ENCODE measurements around the gene MAG.

Gene MAG

DNA sequence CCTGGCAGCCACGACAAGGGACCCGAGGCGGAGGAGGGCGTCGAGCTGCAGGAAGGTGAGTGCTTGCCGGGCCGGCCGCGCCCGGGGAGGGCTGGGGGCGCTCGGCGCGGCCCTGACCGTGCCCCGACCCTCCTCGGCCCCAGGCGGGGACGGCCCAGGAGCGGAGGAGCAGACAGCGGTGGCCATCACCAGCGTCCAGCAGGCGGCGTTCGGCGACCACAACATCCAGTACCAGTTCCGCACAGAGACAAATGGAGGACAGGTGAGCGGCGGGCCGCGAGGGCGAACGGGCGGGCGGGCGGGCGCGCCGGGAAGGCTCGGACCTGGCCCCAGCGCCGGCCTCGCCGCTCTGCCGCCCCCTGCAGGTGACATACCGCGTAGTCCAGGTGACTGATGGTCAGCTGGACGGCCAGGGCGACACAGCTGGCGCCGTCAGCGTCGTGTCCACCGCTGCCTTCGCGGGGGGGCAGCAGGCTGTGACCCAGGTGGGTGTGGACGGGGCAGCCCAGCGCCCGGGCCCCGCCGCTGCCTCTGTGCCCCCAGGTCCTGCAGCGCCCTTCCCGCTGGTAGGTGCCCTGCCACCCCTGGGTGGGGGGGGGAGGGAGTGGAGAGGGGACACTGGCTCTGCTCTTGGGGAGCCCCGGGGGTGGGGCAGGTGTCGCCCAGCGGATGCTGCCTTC is 22.4 kb upstream of the MAG start (continued):
- peak; percentile 74 for TF ChIP-seq ZFHX2 (tag by site-specific recombination; conservative IDR thresholded peaks at IDR 0.05)
- no peak for TF ChIP-seq ZNF350 (tag by site-specific recombination; IDR thresholded peaks at IDR 0.05)
- no peak for TF ChIP-seq ZNF214 (tag by site-specific recombination; IDR thresholded peaks at IDR 0.05; ENCODE audit: borderline replicate concordance)
- TF ChIP-seq ZNF132 (tag by site-specific recombination; IDR thresholded peaks at IDR 0.05; ENCODE audit: borderline replicate concordance) = no peak
- TF ChIP-seq, protein P1, sequence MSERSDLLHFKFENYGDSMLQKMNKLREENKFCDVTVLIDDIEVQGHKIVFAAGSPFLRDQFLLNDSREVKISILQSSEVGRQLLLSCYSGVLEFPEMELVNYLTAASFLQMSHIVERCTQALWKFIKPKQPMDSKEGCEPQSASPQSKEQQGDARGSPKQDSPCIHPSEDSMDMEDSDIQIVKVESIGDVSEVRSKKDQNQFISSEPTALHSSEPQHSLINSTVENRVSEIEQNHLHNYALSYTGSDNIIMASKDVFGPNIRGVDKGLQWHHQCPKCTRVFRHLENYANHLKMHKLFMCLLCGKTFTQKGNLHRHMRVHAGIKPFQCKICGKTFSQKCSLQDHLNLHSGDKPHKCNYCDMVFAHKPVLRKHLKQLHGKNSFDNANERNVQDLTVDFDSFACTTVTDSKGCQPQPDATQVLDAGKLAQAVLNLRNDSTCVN (tag by site-specific recombination; optimal IDR thresholded peaks at IDR 0.05) = peak; percentile 75
- TF ChIP-seq ZNF169 (tag by site-specific recombination; IDR thresholded peaks at IDR 0.05) = no peak
- peak; percentile 87 for TF ChIP-seq ZSCAN30 (tag by site-specific recombination; IDR thresholded peaks at IDR 0.05)
- no peak for TF ChIP-seq ZNF114 (tag by site-specific recombination; IDR thresholded peaks at IDR 0.05)
- TF ChIP-seq ZNF610 (tag by site-specific recombination; IDR thresholded peaks at IDR 0.05; ENCODE audit: borderline replicate concordance) = no peak
- TF ChIP-seq ZNF335 (tag by site-specific recombination; conservative IDR thresholded peaks at IDR 0.05) = peak; percentile 53
- TF ChIP-seq KLF10 (tag by site-specific recombination; IDR thresholded peaks at IDR 0.05) = no peak
- TF ChIP-seq ZNF239 (tag by site-specific recombination; IDR thresholded peaks at IDR 0.05) = no peak
- no peak for TF ChIP-seq ZFP69B (tag by site-specific recombination; IDR thresholded peaks at IDR 0.05)
- TF ChIP-seq ZNF280D (tag by site-specific recombination; IDR thresholded peaks at IDR 0.05) = no peak
- no peak for TF ChIP-seq ZNF138 (tag by site-specific recombination; IDR thresholded peaks at IDR 0.05; ENCODE audit: borderline replicate concordance)
- 0 out of 2 replicates have a peak, but pooled peaks have one; percentile 29 for TF ChIP-seq ZNF24 (tag by site-specific recombination; IDR thresholded peaks at IDR 0.05)
- no peak for TF ChIP-seq ZNF354C (tag by site-specific recombination; IDR thresholded peaks at IDR 0.05; ENCODE audit: borderline replicate concordance, low read depth)
- TF ChIP-seq ZNF624 (tag by site-specific recombination; IDR thresholded peaks at IDR 0.05) = no peak
- no peak for TF ChIP-seq GLI4 (tag by site-specific recombination; IDR thresholded peaks at IDR 0.05)
- no peak; the same call in 1 of the 2 replicates for TF ChIP-seq ZNF561 (tag by site-specific recombination; IDR thresholded peaks at IDR 0.05; ENCODE audit: borderline replicate concordance)
- no peak for TF ChIP-seq FEZF1 (tag by site-specific recombination; IDR thresholded peaks at IDR 0.05)
- no peak for TF ChIP-seq ZNF416 (tag by site-specific recombination; IDR thresholded peaks at IDR 0.05)
- TF ChIP-seq ZNF623 (tag by site-specific recombination; IDR thresholded peaks at IDR 0.05) = no peak
- TF ChIP-seq ZNF266 (tag by site-specific recombination; IDR thresholded peaks at IDR 0.05; ENCODE audit: low read depth) = no peak
- no peak for TF ChIP-seq ZNF274 (IDR thresholded peaks at IDR 0.05; ENCODE audit: low read length)
- TF ChIP-seq ZNF274 (tag by site-specific recombination; IDR thresholded peaks at IDR 0.05; ENCODE audit: borderline replicate concordance) = no peak
- no peak for TF ChIP-seq TCF7L2 (IDR thresholded peaks at IDR 0.05; ENCODE audit: borderline replicate concordance, low read depth, low read length)
- TF ChIP-seq ZNF660 (tag by site-specific recombination; IDR thresholded peaks at IDR 0.05) = peak; percentile 93
- 0 out of 2 replicates have a peak, but pooled peaks have one; percentile 51 for TF ChIP-seq ZNF768 (tag by site-specific recombination; IDR thresholded peaks at IDR 0.05)
- TF ChIP-seq ZNF530 (tag by site-specific recombination; IDR thresholded peaks at IDR 0.05; ENCODE audit: low read depth) = no peak
- no peak for TF ChIP-seq ZNF549 (tag by site-specific recombination; IDR thresholded peaks at IDR 0.05)
- no peak for TF ChIP-seq ZNF837 (tag by site-specific recombination; IDR thresholded peaks at IDR 0.05)
- TF ChIP-seq, protein P2, sequence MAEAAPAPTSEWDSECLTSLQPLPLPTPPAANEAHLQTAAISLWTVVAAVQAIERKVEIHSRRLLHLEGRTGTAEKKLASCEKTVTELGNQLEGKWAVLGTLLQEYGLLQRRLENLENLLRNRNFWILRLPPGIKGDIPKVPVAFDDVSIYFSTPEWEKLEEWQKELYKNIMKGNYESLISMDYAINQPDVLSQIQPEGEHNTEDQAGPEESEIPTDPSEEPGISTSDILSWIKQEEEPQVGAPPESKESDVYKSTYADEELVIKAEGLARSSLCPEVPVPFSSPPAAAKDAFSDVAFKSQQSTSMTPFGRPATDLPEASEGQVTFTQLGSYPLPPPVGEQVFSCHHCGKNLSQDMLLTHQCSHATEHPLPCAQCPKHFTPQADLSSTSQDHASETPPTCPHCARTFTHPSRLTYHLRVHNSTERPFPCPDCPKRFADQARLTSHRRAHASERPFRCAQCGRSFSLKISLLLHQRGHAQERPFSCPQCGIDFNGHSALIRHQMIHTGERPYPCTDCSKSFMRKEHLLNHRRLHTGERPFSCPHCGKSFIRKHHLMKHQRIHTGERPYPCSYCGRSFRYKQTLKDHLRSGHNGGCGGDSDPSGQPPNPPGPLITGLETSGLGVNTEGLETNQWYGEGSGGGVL (tag by site-specific recombination; IDR thresholded peaks at IDR 0.05) = peak; percentile 73
- no peak for TF ChIP-seq ZNF433 (tag by site-specific recombination; IDR thresholded peaks at IDR 0.05; ENCODE audit: low read depth)
- peak; percentile 59; the same call in 1 of the 2 replicates for TF ChIP-seq ZBTB7A (tag by site-specific recombination; IDR thresholded peaks at IDR 0.05; ENCODE audit: low read depth)
- no peak for TF ChIP-seq ZNF843 (tag by site-specific recombination; IDR thresholded peaks at IDR 0.05)
